Activated CD8-positive, alpha-beta memory T cell treated with anti-CD3 and anti-CD28 coated beads, Interleukin-2, amount 50 U/mL, for 48 hours (primary cell): Measurements from ENCODE around the gene RAB26.
"Not testable (repeated sequence)": the region's sequence is repeated elsewhere in the genome, so short reads cannot be mapped to it uniquely, and the experiment has no call there.

Experiments used
- DNase-seq: peaks from one replicate; pipeline ENCODE4 v3.0.0-alpha.2; 2020

Gene RAB26

GRCh38 chr16:2199095-2199494, 50.7 kb downstream of the RAB26 start:
- no peak for DNase-seq

GRCh38 chr16:2199621-2200139, 51.3 kb downstream of the RAB26 start:
- DNase-seq: no peak

DNA sequence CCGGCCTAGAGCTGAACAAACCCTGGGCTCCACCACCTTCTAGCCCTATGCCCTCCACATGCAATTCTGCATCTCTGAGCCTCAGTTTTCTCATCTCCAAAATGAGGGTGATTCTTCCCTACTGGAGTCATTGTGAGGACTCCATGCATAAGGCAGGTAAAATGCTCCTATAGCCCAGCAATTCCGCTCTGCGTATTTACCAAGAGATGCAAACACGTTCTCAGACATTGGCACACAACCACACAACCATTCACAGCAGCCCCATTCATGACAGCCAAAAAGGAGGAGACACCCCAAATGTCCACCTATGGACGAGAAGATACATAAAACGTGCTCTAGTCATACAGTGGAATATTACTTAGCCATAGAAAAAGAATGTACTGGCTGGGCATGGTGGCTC, 51.9 kb downstream of the RAB26 start:
- no peak for DNase-seq

DNA sequence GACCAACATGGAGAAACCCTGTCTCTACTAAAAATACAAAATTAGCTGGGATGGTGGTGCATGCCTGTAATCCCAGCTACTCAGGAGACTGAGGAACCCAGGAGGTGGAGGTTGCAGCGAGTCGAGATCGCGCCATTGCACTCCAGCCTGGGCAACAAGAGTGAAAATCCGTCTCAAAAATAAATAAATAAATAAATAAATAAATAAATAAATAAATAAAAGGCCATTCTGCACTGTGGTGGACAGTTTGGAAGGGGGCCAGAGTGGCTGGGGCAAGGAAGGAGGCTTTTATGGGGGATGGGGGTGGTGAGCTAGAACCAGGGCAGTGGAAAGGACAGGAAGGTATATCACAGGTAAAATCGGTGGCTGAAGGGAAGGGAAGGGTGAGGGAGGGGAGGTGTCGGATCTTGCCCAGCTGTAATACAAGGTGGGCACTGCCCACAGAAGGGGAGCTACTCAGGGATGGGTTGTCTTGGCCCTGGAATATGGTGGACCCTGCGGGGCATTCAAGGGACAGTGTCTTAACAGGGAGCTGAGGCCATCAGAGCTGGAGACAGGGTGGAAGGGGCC, 54.8 kb downstream of the RAB26 start:
- not testable (repeated sequence) for DNase-seq
